B cell (primary cell): Measurements from ENCODE around the gene AGAP1.

Experiments
- CTCF ChIP-seq: fragments of 200-600 bp; IDR thresholded peaks from one replicate; pipeline ENCODE4 v1.8.0; 2022; ENCODE audit warnings: antibody characterized with exemption, mild to moderate bottlenecking
- EZH2 ChIP-seq: IDR thresholded peaks from 2 replicates; pipeline ENCODE4 v1.6.1; 2012; ENCODE audit warnings: borderline replicate concordance, low read depth, mild to moderate bottlenecking, moderate library complexity, low read length; ENCODE audit not compliant: insufficient read depth, poor library complexity, severe bottlenecking

DNA sequence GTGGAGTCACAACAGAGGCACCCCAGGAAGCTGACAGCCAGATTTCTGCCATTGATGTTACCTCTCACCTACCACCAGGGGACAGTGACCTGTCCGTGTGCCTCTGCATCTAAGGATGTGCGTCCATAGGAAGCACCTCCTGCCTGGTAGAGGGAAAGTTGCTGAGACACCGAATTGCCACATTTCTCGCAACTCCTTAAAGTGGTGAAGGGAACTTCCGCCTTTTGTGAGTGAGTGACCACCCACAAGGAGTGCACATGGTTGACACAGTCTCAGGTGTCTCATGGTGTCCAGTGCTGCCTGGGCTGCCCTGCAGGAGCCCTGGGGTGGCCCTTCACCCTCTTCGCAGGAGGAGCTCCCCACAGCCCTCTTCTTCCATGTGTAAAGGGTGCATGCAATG is 472.6 kb downstream of the AGAP1 start:
- TF ChIP-seq CTCF (no peak), EZH2 (no peak)
